MM.1S (cell line): ENCODE results near the gene PCED1B.

Source experiments
- DNase-seq: peaks from one replicate; pipeline ENCODE4 v3.0.0-alpha.2; 2015
- H2AFZ ChIP-seq: fragments of 300-600 bp; sonication (generic); 2 replicates; pipeline ENCODE4 v1.6.0; 2016; ENCODE audit warnings: antibody characterized with exemption, low read length
- H3F3A ChIP-seq: fragments of 300-600 bp; sonication (generic); 2 replicates; pipeline ENCODE4 v1.6.1; 2016; ENCODE audit warnings: mild to moderate bottlenecking, antibody characterized with exemption, low read length, moderate library complexity, mixed read lengths; ENCODE audit not compliant: insufficient read depth
- H3K27ac ChIP-seq: fragments of 300-600 bp; sonication (generic); 2 replicates; pipeline ENCODE4 v1.5.1; 2016; ENCODE audit warnings: mild to moderate bottlenecking, low read length
- H3K27me3 ChIP-seq: fragments of 300-600 bp; sonication (generic); replicated peaks from 2 replicates; pipeline ENCODE4 v1.6.0; 2016; ENCODE audit warnings: low read length; ENCODE audit not compliant: insufficient read depth
- H3K36me3 ChIP-seq: fragments of 300-600 bp; sonication (generic); replicated peaks from 2 replicates; pipeline ENCODE4 v1.6.1; 2016; ENCODE audit warnings: mild to moderate bottlenecking, low read length, mixed read lengths; ENCODE audit not compliant: insufficient read depth
- H3K4me1 ChIP-seq: fragments of 300-600 bp; sonication (generic); 2 replicates; pipeline ENCODE4 v1.6.1; 2016; ENCODE audit warnings: low read length, mixed read lengths
- H3K4me2 ChIP-seq: fragments of 300-600 bp; sonication (generic); 2 replicates; pipeline ENCODE4 v1.6.0; 2016; ENCODE audit warnings: low read depth, low read length
- H3K4me3 ChIP-seq: fragments of 300-600 bp; sonication (generic); 2 replicates; pipeline ENCODE4 v1.5.1; 2016; ENCODE audit warnings: low read length, mixed read lengths
- H3K79me2 ChIP-seq: fragments of 300-600 bp; sonication (generic); 2 replicates; pipeline ENCODE4 v1.6.1; 2016; ENCODE audit warnings: mixed run types, low read length, mixed read lengths
- H3K9ac ChIP-seq: fragments of 300-600 bp; sonication (generic); 2 replicates; pipeline ENCODE4 v1.6.1; 2016; ENCODE audit warnings: low read length, mixed read lengths
- H3K9me2 ChIP-seq: fragments of 300-600 bp; sonication (generic); replicated peaks from 2 replicates; pipeline ENCODE4 v1.6.1; 2016; ENCODE audit warnings: mild to moderate bottlenecking, low read length, mixed read lengths; ENCODE audit not compliant: insufficient read depth
- H3K9me3 ChIP-seq: fragments of 300-600 bp; sonication (generic); replicated peaks from 2 replicates; pipeline ENCODE4 v1.6.1; 2016; ENCODE audit warnings: mild to moderate bottlenecking, low read length, mixed read lengths; ENCODE audit not compliant: insufficient read depth
- H4K20me1 ChIP-seq: fragments of 300-600 bp; sonication (generic); 2 replicates; pipeline ENCODE4 v1.6.1; 2016; ENCODE audit warnings: mild to moderate bottlenecking, low read length, moderate library complexity, mixed read lengths; ENCODE audit not compliant: insufficient read depth
- CTCF ChIP-seq: fragments of 300-600 bp; sonication (generic); IDR thresholded peaks from 2 replicates; pipeline ENCODE4 v1.5.1; 2016; ENCODE audit warnings: antibody characterized with exemption, low read length, mixed read lengths
- EZH2 ChIP-seq: fragments of 300-600 bp; sonication (generic); optimal IDR thresholded peaks from 2 replicates; pipeline ENCODE3; 2017; ENCODE audit warnings: low read depth, mild to moderate bottlenecking, antibody characterized with exemption, low read length, mixed read lengths
- EZH2phosphoT487 ChIP-seq: fragments of 300-600 bp; sonication (generic); IDR thresholded peaks from 2 replicates; pipeline ENCODE4 v1.6.1; 2018; ENCODE audit warnings: antibody characterized with exemption, low read length

Gene PCED1B

GRCh38 chr12:47236109-47236714, 156.8 kb downstream of the PCED1B start:
- Histone ChIP-seq H3K9ac (no peak overlapping the region), H3K4me1 (no peaks in the 10 kb centered on the region), H3K9me3 (no peaks in the 10 kb centered on the region), H3K36me3 (no peaks in the 10 kb centered on the region), H3F3A (no peaks in the 10 kb centered on the region), H3K9me2 (no peaks in the 10 kb centered on the region), H4K20me1 (no peaks in the 10 kb centered on the region), H3K27ac (no peak overlapping the region), H3K27me3 (no peaks in the 10 kb centered on the region), H3K4me2 (no peak overlapping the region), H3K4me3 (no peak overlapping the region), H2AFZ (no peak overlapping the region), H3K79me2 (no peaks in the 10 kb centered on the region)
- TF ChIP-seq EZH2: no peak
- DNase-seq: no peak

- Histone ChIP-seq H3K4me2 (no peak overlapping the region), H3K27ac (no peak overlapping the region)
- TF ChIP-seq EZH2phosphoT487 (no peak), EZH2 (no peak)
Observed at GRCh38 chr12:47237751-47238211, 158.4 kb downstream of the PCED1B start.

GRCh38 chr12:47238669-47239114, 159.3 kb downstream of the PCED1B start:
- Histone ChIP-seq H4K20me1 (no peaks in the 10 kb centered on the region), H3K27ac (no peak overlapping the region), H3K36me3 (no peaks in the 10 kb centered on the region), H3K9ac (no peak overlapping the region), H3K4me2 (no peak overlapping the region), H3K4me3 (no peak overlapping the region), H3F3A (no peaks in the 10 kb centered on the region), H3K27me3 (no peaks in the 10 kb centered on the region), H3K4me1 (no peaks in the 10 kb centered on the region), H2AFZ (no peak overlapping the region), H3K9me3 (no peaks in the 10 kb centered on the region), H3K9me2 (no peaks in the 10 kb centered on the region), H3K79me2 (no peaks in the 10 kb centered on the region)
- TF ChIP-seq EZH2phosphoT487 (no peak), CTCF (no peak), EZH2 (no peak)
- DNase-seq: no peak

More at GRCh38 chr12:47237751-47238211, 158.4 kb downstream of the PCED1B start:
- no peak for DNase-seq
- Histone ChIP-seq H3K9me3 (no peaks in the 10 kb centered on the region), H3K36me3 (no peaks in the 10 kb centered on the region), H3K4me3 (no peak overlapping the region), H3K9me2 (no peaks in the 10 kb centered on the region), H3F3A (no peaks in the 10 kb centered on the region), H3K4me1 (no peaks in the 10 kb centered on the region), H3K9ac (no peak overlapping the region), H3K79me2 (no peaks in the 10 kb centered on the region), H3K27me3 (no peaks in the 10 kb centered on the region), H2AFZ (no peak overlapping the region), H4K20me1 (no peaks in the 10 kb centered on the region)

GRCh38 chr12:47242426-47242825, 163.0 kb downstream of the PCED1B start:
- H4K20me1 ChIP-seq: no peaks in the 10 kb centered on the region
- H3K27me3 ChIP-seq: no peaks in the 10 kb centered on the region
- no peak overlapping the region for H3K4me3 ChIP-seq
- no peak overlapping the region for H3K9ac ChIP-seq
- no peaks in the 10 kb centered on the region for H3K4me1 ChIP-seq
- no peaks in the 10 kb centered on the region for H3K79me2 ChIP-seq
- H3K9me2 ChIP-seq: no peaks in the 10 kb centered on the region
- H3K9me3 ChIP-seq: no peaks in the 10 kb centered on the region
- H3K27ac ChIP-seq: no peak overlapping the region
- no peaks in the 10 kb centered on the region for H3F3A ChIP-seq
- no peaks in the 10 kb centered on the region for H3K36me3 ChIP-seq
- H2AFZ ChIP-seq: no peak overlapping the region
- no peak overlapping the region for H3K4me2 ChIP-seq
- DNase-seq: no peak
- TF ChIP-seq CTCF: no peak
- no peak for TF ChIP-seq EZH2
- no peak for TF ChIP-seq EZH2phosphoT487
